Amygdala (tissue), 56 donors: ENCODE data around the gene METTL9.

Experiments used
- DNase-seq, 56 donors: peaks; one replicate each; lab custom pipeline; 2025; lab: John Stamatoyannopoulos, UW

METTL9 gene

GRCh38 chr16:21702276-21702675, 102.9 kb downstream of the METTL9 start:
- DNase-seq, result no peak

- no peak for DNase-seq
Observed at GRCh38 chr16:21703156-21703555, 103.8 kb downstream of the METTL9 start.

- DNase-seq, result no peak
Observed at GRCh38 chr16:21703589-21704174, 104.3 kb downstream of the METTL9 start.

- no peak for DNase-seq
Observed at GRCh38 chr16:21704266-21704665, 104.9 kb downstream of the METTL9 start.

- DNase-seq, result no peak
Observed at GRCh38 chr16:21704733-21705132, 105.4 kb downstream of the METTL9 start.
